Left kidney (tissue), 8 donors: ENCODE results near the gene IPCEF1. TPM values are rescaled to one million over a fixed set of nuclear protein-coding genes. Genes with fewer than 3 reads are reported as not detected.

Experiments
- DNase-seq: peaks from one replicate; pipeline ENCODE4 v3.0.0-alpha.2; 2013
- long read RNA-seq, 8 donors: transcript quantifications; one replicate each; lab custom pipeline, GENCODE V29; 2026
- polyA plus RNA-seq: library from polyadenylated mRNA; unstranded; fragments of 120-200 nt; gene quantifications from one replicate; pipeline ENCODE4 v1.2.1, GENCODE V29; 2013; ENCODE audit not compliant: insufficient read length

The IPCEF1 gene
- 8.9 TPM for polyA plus RNA-seq
- long read RNA-seq, donor 1, result 0 reads
- long read RNA-seq, donor 2, result 0 reads
- long read RNA-seq, donor 3, partial matches to known transcripts, result 0 of 1 reads
- long read RNA-seq, donor 3, other reads (novel, unspliced or antisense), result 0 of 1 reads
- long read RNA-seq, donor 4, result 0 reads
- long read RNA-seq, donor 5, result 0 reads
- long read RNA-seq, donor 6, partial matches to known transcripts, result 0 of 1 reads
- long read RNA-seq, donor 6, other reads (novel, unspliced or antisense), result 0 of 1 reads
- long read RNA-seq, donor 7, result 0 reads
- long read RNA-seq, donor 8, result 0 reads

- no peak for DNase-seq
Measured at GRCh38 chr6:154356690-154357089, at the start of gene IPCEF1. Gene IPCEF1, minus strand, starts transcription at chr6:154356803. Its CDS starts 90,856 bp downstream, at chr6:154265947.

- DNase-seq, result no peak
Measured at GRCh38 chr6:154406301-154406700, 49.7 kb upstream of the IPCEF1 start.

GRCh38 chr6:154404791-154405400 lies 48.3 kb upstream of the IPCEF1 start:
- no peak for DNase-seq

- no peak for DNase-seq
Measured at GRCh38 chr6:154403788-154404187, 47.2 kb upstream of the IPCEF1 start.

- DNase-seq, result no peak
Measured at GRCh38 chr6:154402081-154402780, 45.6 kb upstream of the IPCEF1 start.

- no peak for DNase-seq
Measured at GRCh38 chr6:154399097-154399496, 42.5 kb upstream of the IPCEF1 start.

GRCh38 chr6:154397491-154398195 lies 41.0 kb upstream of the IPCEF1 start:
- DNase-seq, result no peak

GRCh38 chr6:154395878-154396277 lies 39.3 kb upstream of the IPCEF1 start:
- no peak for DNase-seq

- no peak for DNase-seq
Measured at GRCh38 chr6:154395316-154395715, 38.7 kb upstream of the IPCEF1 start.

GRCh38 chr6:154394571-154394970 lies 38.0 kb upstream of the IPCEF1 start:
- DNase-seq, result no peak

- DNase-seq, result no peak
Measured at GRCh38 chr6:154390034-154390433, 33.4 kb upstream of the IPCEF1 start.

- DNase-seq, result no peak
Measured at GRCh38 chr6:154388803-154389202, 32.2 kb upstream of the IPCEF1 start.

- no peak for DNase-seq
Measured at GRCh38 chr6:154386848-154387717, 30.5 kb upstream of the IPCEF1 start.

- no peak for DNase-seq
Measured at GRCh38 chr6:154384191-154384590, 27.6 kb upstream of the IPCEF1 start.

- DNase-seq, result no peak
Measured at GRCh38 chr6:154383273-154383672, 26.7 kb upstream of the IPCEF1 start.

- no peak for DNase-seq
Measured at GRCh38 chr6:154382740-154383139, 26.1 kb upstream of the IPCEF1 start.

GRCh38 chr6:154381548-154381947 lies 24.9 kb upstream of the IPCEF1 start:
- DNase-seq, result no peak

GRCh38 chr6:154380741-154381140 lies 24.1 kb upstream of the IPCEF1 start:
- no peak for DNase-seq

- no peak for DNase-seq
Measured at GRCh38 chr6:154379585-154379984, 23.0 kb upstream of the IPCEF1 start.

GRCh38 chr6:154378518-154378917 lies 21.9 kb upstream of the IPCEF1 start:
- no peak for DNase-seq

- DNase-seq, result no peak
Measured at GRCh38 chr6:154377726-154378125, 21.1 kb upstream of the IPCEF1 start.

- DNase-seq, result no peak
Measured at GRCh38 chr6:154373971-154374370, 17.4 kb upstream of the IPCEF1 start.
